ENCODE data around the gene PFDN2. TPM values are rescaled to one million over a fixed set of nuclear protein-coding genes. Genes with fewer than 3 reads are reported as not detected.

Gene PFDN2
- total and polyA plus RNA-seq, 2 of the 8 experiments (the other 6 are each of a cell fraction or from before 2014, with no cell fraction given): 66.2 to 71.2 TPM

GRCh38 chr1:161095230-161095629 lies 22.6 kb downstream of the PFDN2 start:
- Histone ChIP-seq H3K18ac (ENCODE audit: extremely low read depth, low read length) (no peak overlapping the region), H2BK120ac (replicated peaks; ENCODE audit: low read depth, low read length) (no peak overlapping the region), H4K5ac (ENCODE audit: insufficient read length, low read depth, low read length) (no peak overlapping the region), H4K20me1 (replicated peaks in 1 of 2; ENCODE audit: control insufficient read depth in 1 of 2, insufficient read depth in 2 of 2, low read length in 2 of 2) (no peaks in the 10 kb centered on the region), H2AFZ (ENCODE audit: low read length) (no peak overlapping the region), H2AK5ac (ENCODE audit: low read depth, low read length) (no peak overlapping the region), H4K91ac (replicated peaks; ENCODE audit: insufficient read length, low read length) (no peak overlapping the region), H3K14ac (ENCODE audit: insufficient read length) (no peak overlapping the region), H2BK15ac (ENCODE audit: low read length) (no peak overlapping the region), H3K9me3 (ENCODE audit: insufficient read depth in 2 of 2, low read depth in 1 of 2, low read length in 1 of 2) (no peaks in the 10 kb centered on the region), H3K4me2 (ENCODE audit: insufficient read depth in 1 of 2, low read depth in 2 of 2, low read length in 2 of 2) (no peak overlapping the region), H3K4ac (replicated peaks; ENCODE audit: insufficient read length, low read depth, low read length) (no peak overlapping the region), H4K8ac (ENCODE audit: extremely low read depth, insufficient read depth, low read length) (no peak overlapping the region), H3K79me1 (ENCODE audit: low read depth, low read length) (0 out of 2 replicates have a peak, but pooled peaks cover 3% of the 10 kb centered on the region), H3K56ac (replicated peaks; ENCODE audit: insufficient read length, low read depth, low read length) (no peak overlapping the region), H3K79me2 (ENCODE audit: control insufficient read depth in 1 of 2, insufficient read depth in 2 of 2, low read length in 2 of 2) (no peaks in the 10 kb centered on the region), H2BK12ac (ENCODE audit: low read depth, low read length) (no peak overlapping the region), H3K23ac (ENCODE audit: insufficient read length) (no peak overlapping the region), H2BK20ac (ENCODE audit: low read length) (no peak overlapping the region), H2BK5ac (ENCODE audit: low read depth, low read length) (no peak overlapping the region), H3K9ac (replicated peaks in 1 of 4; ENCODE audit: extremely low read depth in 1 of 4, low read depth in 3 of 4, low read length in 3 of 4) (no peak overlapping the region), H3K4me3 (ENCODE audit: extremely low read depth in 1 of 4, insufficient read depth in 2 of 4, low read depth in 3 of 4, low read length in 4 of 4) (no peak overlapping the region), H3K27ac (ENCODE audit: low read depth, low read length) (no peak overlapping the region), H3K27me3 (replicated peaks in 1 of 4; ENCODE audit: control insufficient read depth in 3 of 4, extremely low read depth in 1 of 4, insufficient read depth in 3 of 4, low read length in 3 of 4) (no peaks in the 10 kb centered on the region), H3K36me3 (ENCODE audit: control insufficient read depth in 2 of 4, insufficient read depth in 4 of 4, low read length in 3 of 4) (peaks cover 0 to 4% (median 0%) of the 10 kb centered on the region in 4 experiments; a peak in 1 of 8 replicates), H3K23me2 (ENCODE audit: low read depth, low read length) (peaks cover 13% of the 10 kb centered on the region), H3K4me1 (replicated peaks in 1 of 4; ENCODE audit: control insufficient read depth in 3 of 4, insufficient read depth in 4 of 4, low read length in 3 of 4) (peaks cover 0 to 6% (median 0%) of the 10 kb centered on the region in 4 experiments; a peak in 2 of 7 replicates)
- CTCF ChIA-PET (ENCODE audit: partially characterized antibody): interaction anchor here (1.1 to 10.0 kb wide), 10 partner anchors 8 to 210 kb away, joined by 3 to 282 read pairs (median 10); partner anchors contain the start of genes ARHGAP30, ITLN1, NECTIN4 and TSTD1
- FAIRE-seq: no peak
- no peak for TF ChIP-seq CEBPB (IDR thresholded peaks at IDR 0.05; ENCODE audit: low read depth, low read length)
- no peak for TF ChIP-seq MAX (IDR thresholded peaks at IDR 0.05)
- no peak for DNase-seq (ENCODE audit: low read depth in 1 of 2, low spot score in 2 of 2)
- POLR2A ChIA-PET (ENCODE audit: partially characterized antibody): interaction anchor here (0.7 to 5.3 kb wide), 4 partner anchors 38 to 74 kb away, joined by 3 to 32 read pairs (median 3); partner anchors contain the start of genes DEDD, F11R and USF1
- 80% methylated on average over 6 of the region's 6 CpGs; no CpG with 5 or more reads in 1 of the 2 experiments for WGBS, 2 experiments (ENCODE audit: extremely low coverage in 1 of 2, insufficient coverage in 1 of 2, insufficient read length in 1 of 2, insufficient replicate concordance in 2 of 2, low coverage in 1 of 2, low lambda C conversion rate in 2 of 2, missing lambda C conversion rate in 1 of 2)

All from H1 (cell line).